Spleen (tissue), 7 donors: Measurements from ENCODE around the gene NSL1.

ENCODE experiments used
- CTCF ChIP-seq, 11 experiments: fragments of 200-600 bp in 7 of 11; fragments of 450-650 bp in 4 of 11; sonication (generic) in 4 of 11; IDR thresholded peaks in 8 of 11; conservative IDR thresholded peaks in 3 of 11; 1 replicate in 7 of 11; 2 replicates in 4 of 11; pipeline versions ENCODE4 v1.4.0 to v1.8.0; 2016 to 2021; ENCODE audit warnings: antibody characterized with exemption in 11 of 11, inconsistent platforms in 4 of 11, mild to moderate bottlenecking in 1 of 11
- POLR2A ChIP-seq, 3 donors: fragments of 450-650 bp; IDR thresholded peaks; one replicate each; pipeline ENCODE4 v1.5.1; 2017; ENCODE audit warnings: antibody characterized with exemption in 3 of 3, mild to moderate bottlenecking in 1 of 3
- POLR2AphosphoS5 ChIP-seq, 3 donors: sonication (generic); formaldehyde crosslinking; IDR thresholded peaks; one replicate each; pipeline ENCODE4 v1.5.1; 2017; ENCODE audit warnings: antibody characterized with exemption in 3 of 3
- donor health status: DM: no; HTN: no; CAD: no; lungs with moderate emphysema.
- donor health status: DM: no; HTN: no; CAD: no.
- donor health status: DM: no; HTN: no; CAD: no.

- no peak for TF ChIP-seq POLR2A (IDR thresholded peaks at IDR 0.05)
- no peak for TF ChIP-seq CTCF (IDR thresholded peaks at IDR 0.05 in 8 of 11, conservative IDR thresholded peaks at IDR 0.05 in 3 of 11)
- TF ChIP-seq POLR2AphosphoS5 (IDR thresholded peaks at IDR 0.05) = no peak
These were observed 105.5 kb downstream of the NSL1 start for GRCh38 chr1:212686069-212686468.
